CD8-positive, alpha-beta memory T cell (primary cell): Measurements from ENCODE around the gene PDHA1. TPM values are rescaled to one million over a fixed set of nuclear protein-coding genes. Genes with fewer than 3 reads are reported as not detected.

Experiments used
- CTCF ChIA-PET: fragments of 350-600 bp; sonication (Branson Sonifier 250); formaldehyde crosslinking; loops from one replicate; lab custom pipeline; 2021; ENCODE audit warnings: antibody characterized with exemption; lab: Charles Lee
- POLR2A ChIA-PET: fragments of 350-600 bp; sonication (Branson Sonifier 250); formaldehyde crosslinking; loops from one replicate; lab custom pipeline; 2021; ENCODE audit warnings: antibody characterized with exemption; lab: Charles Lee
- DNase-seq, 5 donors: peaks; one replicate each; pipeline versions ENCODE4 v3.0.0 to v3.0.0-alpha.2; 2020 to 2022; ENCODE audit warnings: mixed read lengths in 1 of 5
- H3K27ac ChIP-seq: one replicate; pipeline ENCODE4 v1.7.0; 2013; ENCODE audit warnings: low read depth, mild to moderate bottlenecking, low read length, moderate library complexity
- H3K27me3 ChIP-seq: 2 replicates; pipeline ENCODE4 v1.7.0; 2013; ENCODE audit warnings: low read length, mild to moderate bottlenecking; ENCODE audit not compliant: insufficient read depth, poor library complexity, severe bottlenecking
- H3K36me3 ChIP-seq: 2 replicates; pipeline ENCODE4 v1.7.0; 2013; ENCODE audit warnings: mild to moderate bottlenecking, low read length, moderate library complexity; ENCODE audit not compliant: insufficient read depth
- H3K4me1 ChIP-seq: 2 replicates; pipeline ENCODE4 v1.7.0; 2013; ENCODE audit warnings: mild to moderate bottlenecking, low read length, moderate library complexity; ENCODE audit not compliant: insufficient read depth
- H3K4me3 ChIP-seq: 2 replicates; pipeline ENCODE4 v1.7.0; 2013; ENCODE audit warnings: mild to moderate bottlenecking, low read length
- H3K9me3 ChIP-seq: 2 replicates; pipeline ENCODE4 v1.7.0; 2013; ENCODE audit warnings: mild to moderate bottlenecking, low read length
- H3K27ac Mint-ChIP-seq, 8 donors: one replicate each; pipeline ENCODE4 v1.8.0; 2020 to 2021; ENCODE audit warnings: mixed read lengths in 8 of 8, mild to moderate bottlenecking in 6 of 8, inconsistent platforms in 3 of 8, moderate library complexity in 3 of 8
- H3K27me3 Mint-ChIP-seq, 2 donors: one replicate each; pipeline ENCODE4 v1.8.0; 2020 to 2021; ENCODE audit warnings: mixed read lengths in 2 of 2, mild to moderate bottlenecking in 1 of 2, moderate library complexity in 1 of 2
- H3K36me3 Mint-ChIP-seq, 3 donors: one replicate each; pipeline ENCODE4 v1.8.0; 2020 to 2021; ENCODE audit warnings: mixed read lengths in 3 of 3, inconsistent platforms in 1 of 3, mild to moderate bottlenecking in 1 of 3
- H3K4me1 Mint-ChIP-seq, 3 donors: one replicate each; pipeline ENCODE4 v1.8.0; 2020 to 2021; ENCODE audit warnings: mixed read lengths in 3 of 3, inconsistent platforms in 1 of 3, mild to moderate bottlenecking in 1 of 3
- H3K4me3 Mint-ChIP-seq, 7 donors: one replicate each; pipeline ENCODE4 v1.8.0; 2020 to 2021; ENCODE audit warnings: mixed read lengths in 7 of 7, mild to moderate bottlenecking in 6 of 7, moderate library complexity in 4 of 7, inconsistent platforms in 2 of 7
- H3K9me3 Mint-ChIP-seq, 5 donors: one replicate each; pipeline ENCODE4 v1.8.0; 2020 to 2022; ENCODE audit warnings: mixed read lengths in 5 of 5, mild to moderate bottlenecking in 3 of 5, moderate library complexity in 2 of 5, inconsistent platforms in 1 of 5
- polyA plus RNA-seq: library from polyadenylated mRNA; unstranded; fragments of 300-500 nt; fragmentation: Illumina TruSeq; gene quantifications from one replicate; pipeline ENCODE4 v1.2.3, GENCODE V29; 2021
- total RNA-seq, 2 experiments: library from RNA; stranded (reverse); gene quantifications; one replicate each; pipeline ENCODE4 v1.2.3, GENCODE V29; 2021

The PDHA1 gene
- total RNA-seq: 100 to 1,000 TPM; 251 to 265 TPM
- polyA plus RNA-seq: 81.6 TPM

- peaks cover 18 to 37% (median 34%) of the 10 kb centered on the region in 3 donors for H3K4me1 Mint-ChIP-seq
These were observed at the start of gene PDHA1 for GRCh38 chrX:19343535-19344408. PDHA1 (plus strand) TSS chrX:19343927; CDS start chrX:19344038, 111 bp downstream.

GRCh38 chrX:19303256-19303880 lies 40.4 kb upstream of the PDHA1 start:
- Mint-ChIP-seq H3K27me3 (peaks cover 3 to 6% of the 10 kb centered on the region in 2 donors), H3K4me3 (no peak overlapping the region), H3K36me3 (no peaks in the 10 kb centered on the region), H3K27ac (no peak overlapping the region), H3K4me1 (no peaks in the 10 kb centered on the region), H3K9me3 (peaks cover 0 to 2% (median 0%) of the 10 kb centered on the region in 5 donors)
- Histone ChIP-seq H3K27me3 (no peaks in the 10 kb centered on the region), H3K4me3 (no peak overlapping the region), H3K36me3 (no peaks in the 10 kb centered on the region), H3K4me1 (no peaks in the 10 kb centered on the region), H3K27ac (no peak overlapping the region), H3K9me3 (no peaks in the 10 kb centered on the region)
- ChIA-PET CTCF (no interaction called here), POLR2A (no interaction called here)
- DNase-seq: no peak

More at GRCh38 chrX:19343535-19344408, at the start of gene PDHA1:
- Histone ChIP-seq H3K27ac (peak within 1 kb of the TSS; percentile 86), H3K4me3 (peak within 1 kb of the TSS; percentile 58), H3K4me1 (peaks cover 7% of the 10 kb centered on the region), H3K36me3 (no peaks in the 10 kb centered on the region), H3K27me3 (no peaks in the 10 kb centered on the region), H3K9me3 (no peaks in the 10 kb centered on the region)
- Mint-ChIP-seq H3K9me3 (no peaks in the 10 kb centered on the region), H3K36me3 (peaks cover 0 to 10% (median 0%) of the 10 kb centered on the region in 3 donors), H3K27me3 (peaks cover 4 to 10% of the 10 kb centered on the region in 2 donors), H3K27ac (peak within 1 kb of the TSS; percentile 88 to 98 (median 92)), H3K4me3 (peak within 1 kb of the TSS; percentile 85 to 99 (median 88))
- POLR2A ChIA-PET: no interaction called here
- peak; percentile 86 to 95 (median 91) for DNase-seq
- CTCF ChIA-PET: no interaction called here

GRCh38 chrX:19326567-19326966 lies 17.2 kb upstream of the PDHA1 start:
- Mint-ChIP-seq H3K27ac (no peak overlapping the region), H3K9me3 (no peaks in the 10 kb centered on the region), H3K27me3 (peaks cover 3 to 5% of the 10 kb centered on the region in 2 donors), H3K4me3 (no peak overlapping the region), H3K36me3 (no peaks in the 10 kb centered on the region), H3K4me1 (no peaks in the 10 kb centered on the region)
- Histone ChIP-seq H3K4me1 (no peaks in the 10 kb centered on the region), H3K4me3 (no peak overlapping the region), H3K36me3 (no peaks in the 10 kb centered on the region), H3K27me3 (no peaks in the 10 kb centered on the region), H3K9me3 (no peaks in the 10 kb centered on the region), H3K27ac (no peak overlapping the region)
- DNase-seq: no peak
- ChIA-PET CTCF (no interaction called here), POLR2A (no interaction called here)

- no peak overlapping the region for H3K27ac ChIP-seq
- H3K4me1 ChIP-seq: no peaks in the 10 kb centered on the region
- H3K9me3 Mint-ChIP-seq: peaks cover 4 to 8% (median 6%) of the 10 kb centered on the region in 5 donors
- ChIA-PET CTCF (interaction anchor here (1.4 to 2.9 kb wide), 2 partner anchors 10 to 942 kb away, joined by 3 to 11 read pairs; no protein-coding TSS in a partner anchor), POLR2A (no interaction called here)
- H3K27me3 Mint-ChIP-seq: peaks cover 3 to 5% of the 10 kb centered on the region in 2 donors
- H3K36me3 ChIP-seq: no peaks in the 10 kb centered on the region
- no peak overlapping the region for H3K4me3 Mint-ChIP-seq
- H3K4me1 Mint-ChIP-seq: peaks cover 0 to 1% (median 0%) of the 10 kb centered on the region in 3 donors
- no peak overlapping the region for H3K4me3 ChIP-seq
- no peaks in the 10 kb centered on the region for H3K36me3 Mint-ChIP-seq
- no peaks in the 10 kb centered on the region for H3K9me3 ChIP-seq
- no peaks in the 10 kb centered on the region for H3K27me3 ChIP-seq
- no peak for DNase-seq
- no peak overlapping the region for H3K27ac Mint-ChIP-seq
These were observed 11.9 kb upstream of the PDHA1 start for GRCh38 chrX:19331831-19332230.

- Mint-ChIP-seq H3K4me3 (no peak overlapping the region), H3K27me3 (peaks cover 2 to 3% of the 10 kb centered on the region in 2 donors), H3K36me3 (no peaks in the 10 kb centered on the region), H3K27ac (no peak overlapping the region), H3K4me1 (peaks cover 0 to 1% (median 0%) of the 10 kb centered on the region in 3 donors), H3K9me3 (peaks cover 4 to 8% (median 6%) of the 10 kb centered on the region in 5 donors)
- no peaks in the 10 kb centered on the region for H3K9me3 ChIP-seq
- no peaks in the 10 kb centered on the region for H3K4me1 ChIP-seq
- no peak overlapping the region for H3K27ac ChIP-seq
- no peak overlapping the region for H3K4me3 ChIP-seq
- POLR2A ChIA-PET: no interaction called here
- no peaks in the 10 kb centered on the region for H3K36me3 ChIP-seq
- no peaks in the 10 kb centered on the region for H3K27me3 ChIP-seq
- CTCF ChIA-PET: interaction anchor here (1.4 to 2.9 kb wide), 4 partner anchors 11 to 955 kb away, joined by 3 to 11 read pairs (median 4); no protein-coding TSS in a partner anchor
- no peak for DNase-seq
These were observed 10.7 kb upstream of the PDHA1 start for GRCh38 chrX:19332983-19333382.

GRCh38 chrX:19334945-19335626 lies 8.6 kb upstream of the PDHA1 start:
- Mint-ChIP-seq H3K27me3 (peaks cover 5% of the 10 kb centered on the region in 2 donors), H3K4me1 (peaks cover 0 to 1% (median 0%) of the 10 kb centered on the region in 3 donors), H3K4me3 (peak overlapping the region in 2 of 7 donors; percentile 12 to 64), H3K36me3 (no peaks in the 10 kb centered on the region), H3K9me3 (peaks cover 4 to 8% (median 6%) of the 10 kb centered on the region in 5 donors), H3K27ac (peak overlapping the region in 1 of 8 donors; percentile 24)
- no peaks in the 10 kb centered on the region for H3K36me3 ChIP-seq
- DNase-seq: peak in 2 of 5 donors; percentile 12 to 20
- no peak overlapping the region for H3K27ac ChIP-seq
- H3K4me3 ChIP-seq: no peak overlapping the region
- no peaks in the 10 kb centered on the region for H3K9me3 ChIP-seq
- POLR2A ChIA-PET: no interaction called here
- no peaks in the 10 kb centered on the region for H3K4me1 ChIP-seq
- CTCF ChIA-PET: interaction anchor here (1.3 to 2.9 kb wide), 4 partner anchors 910 to 949 kb away, joined by 6 to 11 read pairs (median 7); partner anchors contain the start of gene CDKL5
- no peaks in the 10 kb centered on the region for H3K27me3 ChIP-seq

GRCh38 chrX:19342331-19342906 lies 1.3 kb upstream of the PDHA1 start:
- Histone ChIP-seq H3K36me3 (no peaks in the 10 kb centered on the region), H3K9me3 (no peaks in the 10 kb centered on the region), H3K27ac (peak overlapping the region; percentile 18), H3K4me3 (no peak overlapping the region), H3K27me3 (no peaks in the 10 kb centered on the region), H3K4me1 (peaks cover 7% of the 10 kb centered on the region)
- POLR2A ChIA-PET: no interaction called here
- Mint-ChIP-seq H3K4me1 (peaks cover 18 to 30% (median 27%) of the 10 kb centered on the region in 3 donors), H3K27ac (peak overlapping the region in 2 of 8 donors; percentile 2 to 14), H3K36me3 (peaks cover 0 to 4% (median 0%) of the 10 kb centered on the region in 3 donors), H3K4me3 (peak overlapping the region in 3 of 7 donors; percentile 28 to 87 (median 37)), H3K9me3 (no peaks in the 10 kb centered on the region), H3K27me3 (peaks cover 4 to 12% of the 10 kb centered on the region in 2 donors)
- CTCF ChIA-PET: interaction anchor here (1.1 kb wide), 1 partner anchor 8 kb away, joined by 6 read pairs; no protein-coding TSS in a partner anchor
- no peak for DNase-seq
